Activated T-helper 1 cell treated with Interleukin-2 at 50 U/mL for 16 hours (primary cell): ENCODE data around the gene PNPLA4.

Source experiments
- DNase-seq: peaks from one replicate; pipeline ENCODE4 v3.0.0-alpha.2; 2020; ENCODE audit warnings: low read depth

Gene PNPLA4

GRCh38 chrX:7872042-7872441, 55.2 kb downstream of the PNPLA4 start:
- no peak for DNase-seq

GRCh38 chrX:7852166-7852565, 75.0 kb downstream of the PNPLA4 start:
- DNase-seq = no peak
